ES-I3 (cell line): Measurements from ENCODE around the gene FUBP3.

Experiments
- H3K36me3 ChIP-seq: 2 replicates; pipeline ENCODE4 v1.6.1; 2013; ENCODE audit warnings: mild to moderate bottlenecking, low read length, control low read depth, moderate library complexity; ENCODE audit not compliant: insufficient read depth
- H3K4me1 ChIP-seq: 2 replicates; pipeline ENCODE4 v1.6.1; 2013; ENCODE audit warnings: mild to moderate bottlenecking, control low read depth, low read length; ENCODE audit not compliant: insufficient read depth
- H3K9ac ChIP-seq: 2 replicates; pipeline ENCODE4 v1.6.1; 2013; ENCODE audit warnings: low read depth, mild to moderate bottlenecking, low read length, moderate library complexity
- H3K9me3 ChIP-seq: 2 replicates; pipeline ENCODE4 v1.6.1; 2013; ENCODE audit warnings: mild to moderate bottlenecking, low read length, moderate library complexity; ENCODE audit not compliant: control insufficient read depth, insufficient read depth

Gene FUBP3

GRCh38 chr9:130630071-130630450 lies 50.7 kb downstream of the FUBP3 start:
- H3K4me1 ChIP-seq: peaks cover 7% of the 10 kb centered on the region
- no peaks in the 10 kb centered on the region for H3K9me3 ChIP-seq
- peaks cover 43% of the 10 kb centered on the region for H3K36me3 ChIP-seq
- H3K9ac ChIP-seq: no peak overlapping the region

- peaks cover 39% of the 10 kb centered on the region for H3K36me3 ChIP-seq
- H3K4me1 ChIP-seq: peaks cover 7% of the 10 kb centered on the region
- no peaks in the 10 kb centered on the region for H3K9me3 ChIP-seq
These were observed 51.3 kb downstream of the FUBP3 start for GRCh38 chr9:130630506-130631330.

GRCh38 chr9:130631331-130632080 lies 52.1 kb downstream of the FUBP3 start:
- H3K9me3 ChIP-seq: no peaks in the 10 kb centered on the region
- H3K9ac ChIP-seq: no peak overlapping the region
- peaks cover 7% of the 10 kb centered on the region for H3K4me1 ChIP-seq
- H3K36me3 ChIP-seq: peaks cover 36% of the 10 kb centered on the region

More at GRCh38 chr9:130630506-130631330, 51.3 kb downstream of the FUBP3 start:
- no peak overlapping the region for H3K9ac ChIP-seq

GRCh38 chr9:130632081-130632710 lies 52.8 kb downstream of the FUBP3 start:
- no peaks in the 10 kb centered on the region for H3K9me3 ChIP-seq
- peaks cover 7% of the 10 kb centered on the region for H3K4me1 ChIP-seq
- peaks cover 30% of the 10 kb centered on the region for H3K36me3 ChIP-seq
- no peak overlapping the region for H3K9ac ChIP-seq

GRCh38 chr9:130632841-130633240 lies 53.5 kb downstream of the FUBP3 start:
- Histone ChIP-seq H3K36me3 (peaks cover 30% of the 10 kb centered on the region), H3K4me1 (peaks cover 7% of the 10 kb centered on the region), H3K9me3 (no peaks in the 10 kb centered on the region), H3K9ac (no peak overlapping the region)

- Histone ChIP-seq H3K9me3 (no peaks in the 10 kb centered on the region), H3K36me3 (peaks cover 30% of the 10 kb centered on the region), H3K9ac (no peak overlapping the region), H3K4me1 (peaks cover 7% of the 10 kb centered on the region)
These were observed 54.2 kb downstream of the FUBP3 start for GRCh38 chr9:130633336-130634190.

- Histone ChIP-seq H3K36me3 (peaks cover 27% of the 10 kb centered on the region), H3K4me1 (peaks cover 3% of the 10 kb centered on the region), H3K9ac (no peak overlapping the region), H3K9me3 (no peaks in the 10 kb centered on the region)
These were observed 54.9 kb downstream of the FUBP3 start for GRCh38 chr9:130634191-130634768.

GRCh38 chr9:130634801-130635200 lies 55.4 kb downstream of the FUBP3 start:
- Histone ChIP-seq H3K36me3 (peaks cover 24% of the 10 kb centered on the region), H3K9ac (no peak overlapping the region)

GRCh38 chr9:130635306-130635705 lies 55.9 kb downstream of the FUBP3 start:
- Histone ChIP-seq H3K9ac (no peak overlapping the region), H3K36me3 (peaks cover 19% of the 10 kb centered on the region), H3K9me3 (no peaks in the 10 kb centered on the region), H3K4me1 (no peaks in the 10 kb centered on the region)

More at GRCh38 chr9:130634801-130635200, 55.4 kb downstream of the FUBP3 start:
- Histone ChIP-seq H3K4me1 (no peaks in the 10 kb centered on the region), H3K9me3 (no peaks in the 10 kb centered on the region)

GRCh38 chr9:130635721-130636647 lies 56.6 kb downstream of the FUBP3 start:
- Histone ChIP-seq H3K9ac (no peak overlapping the region), H3K4me1 (no peaks in the 10 kb centered on the region), H3K36me3 (peaks cover 13% of the 10 kb centered on the region), H3K9me3 (no peaks in the 10 kb centered on the region)

GRCh38 chr9:130636648-130637020 lies 57.3 kb downstream of the FUBP3 start:
- Histone ChIP-seq H3K9ac (no peak overlapping the region), H3K9me3 (no peaks in the 10 kb centered on the region), H3K4me1 (no peaks in the 10 kb centered on the region), H3K36me3 (peaks cover 13% of the 10 kb centered on the region)

- Histone ChIP-seq H3K36me3 (peaks cover 5% of the 10 kb centered on the region; the same call in 1 of the 2 replicates), H3K4me1 (no peaks in the 10 kb centered on the region), H3K9ac (no peak overlapping the region), H3K9me3 (no peaks in the 10 kb centered on the region)
These were observed 59.1 kb downstream of the FUBP3 start for GRCh38 chr9:130638284-130639123.
